ENCODE data around the gene SP6.

DNA sequence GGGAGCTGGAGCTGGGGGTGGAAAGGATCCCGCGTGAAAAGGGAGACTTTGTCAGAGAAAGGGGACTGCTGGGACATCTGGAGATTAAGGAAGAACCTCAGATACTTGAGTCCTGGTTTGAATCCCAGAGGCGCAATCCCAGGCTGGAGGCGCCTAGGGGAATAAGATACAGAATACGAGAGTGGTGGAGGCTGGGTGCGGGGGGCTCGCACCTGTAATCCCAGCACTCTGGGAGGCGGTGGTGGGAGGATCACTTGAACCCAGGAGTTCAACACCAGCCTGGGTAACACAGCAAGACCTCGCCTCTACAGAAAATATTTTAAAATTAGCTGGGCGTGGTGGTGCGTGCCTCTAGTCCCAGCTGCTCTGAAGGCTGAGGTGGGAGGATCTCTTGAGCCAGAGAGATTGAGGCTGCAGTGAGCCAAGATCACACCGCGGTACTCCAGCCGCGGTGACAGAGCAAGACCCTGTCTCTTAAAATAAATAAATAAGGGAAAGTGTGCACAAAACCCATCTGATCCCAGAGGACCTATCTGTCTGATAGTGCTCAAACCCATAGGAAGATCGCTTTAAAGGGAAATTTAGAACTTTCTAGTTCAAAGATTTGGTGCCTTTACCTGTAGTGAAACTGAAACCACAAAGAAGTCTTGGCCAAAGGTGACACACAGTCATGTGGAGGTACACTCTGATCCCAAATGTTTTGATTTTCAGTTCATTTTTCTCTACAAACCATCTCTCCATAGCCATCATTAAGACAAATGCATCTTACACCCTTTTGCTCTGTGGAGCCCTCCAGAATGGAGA lies 9.3 kb downstream of the SP6 start:
- TF ChIP-seq, protein P1, sequence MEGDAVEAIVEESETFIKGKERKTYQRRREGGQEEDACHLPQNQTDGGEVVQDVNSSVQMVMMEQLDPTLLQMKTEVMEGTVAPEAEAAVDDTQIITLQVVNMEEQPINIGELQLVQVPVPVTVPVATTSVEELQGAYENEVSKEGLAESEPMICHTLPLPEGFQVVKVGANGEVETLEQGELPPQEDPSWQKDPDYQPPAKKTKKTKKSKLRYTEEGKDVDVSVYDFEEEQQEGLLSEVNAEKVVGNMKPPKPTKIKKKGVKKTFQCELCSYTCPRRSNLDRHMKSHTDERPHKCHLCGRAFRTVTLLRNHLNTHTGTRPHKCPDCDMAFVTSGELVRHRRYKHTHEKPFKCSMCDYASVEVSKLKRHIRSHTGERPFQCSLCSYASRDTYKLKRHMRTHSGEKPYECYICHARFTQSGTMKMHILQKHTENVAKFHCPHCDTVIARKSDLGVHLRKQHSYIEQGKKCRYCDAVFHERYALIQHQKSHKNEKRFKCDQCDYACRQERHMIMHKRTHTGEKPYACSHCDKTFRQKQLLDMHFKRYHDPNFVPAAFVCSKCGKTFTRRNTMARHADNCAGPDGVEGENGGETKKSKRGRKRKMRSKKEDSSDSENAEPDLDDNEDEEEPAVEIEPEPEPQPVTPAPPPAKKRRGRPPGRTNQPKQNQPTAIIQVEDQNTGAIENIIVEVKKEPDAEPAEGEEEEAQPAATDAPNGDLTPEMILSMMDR (IDR thresholded peaks at IDR 0.05): no peak
- TF ChIP-seq POLR2A (IDR thresholded peaks at IDR 0.05; ENCODE audit: low read depth) (no peak), POLR2AphosphoS5 (IDR thresholded peaks at IDR 0.05) (no peak), EP300 (IDR thresholded peaks at IDR 0.05) (no peak)

All from esophagus muscularis mucosa (tissue), 4 donors.